ENCODE data around the gene DCLRE1C. TPM values are rescaled to one million over a fixed set of nuclear protein-coding genes. Genes with fewer than 3 reads are reported as not detected.

Gene DCLRE1C
- total and polyA plus RNA-seq, 9 of the 15 experiments (the other 6 are each of a cell fraction or from before 2014, with no cell fraction given): 8.8 to 22.2 (median 13.9) TPM

- no peak for TF ChIP-seq SFPQ (IDR thresholded peaks at IDR 0.05; ENCODE audit: low read depth, low read length)
- TF ChIP-seq GABPB2 (CRISPR knock-in tag; conservative IDR thresholded peaks at IDR 0.05): no peak
- TF ChIP-seq ELF4 (CRISPR knock-in tag; IDR thresholded peaks at IDR 0.05): no peak
- no peak for TF ChIP-seq ZNF407 (IDR thresholded peaks at IDR 0.05; ENCODE audit: low read depth)
- TF ChIP-seq E2F8 (IDR thresholded peaks at IDR 0.05; ENCODE audit: low read depth, partially characterized antibody): peak; percentile 26
- no peak for TF ChIP-seq NFXL1 (CRISPR knock-in tag; IDR thresholded peaks at IDR 0.05)
- TF ChIP-seq BCOR (IDR thresholded peaks at IDR 0.05): 0 out of 2 replicates have a peak, but pooled peaks have one; percentile 48
- TF ChIP-seq FOSL1 (tag; conservative IDR thresholded peaks at IDR 0.05): no peak; the same call in 1 of the 2 replicates
- 0 out of 2 replicates have a peak, but pooled peaks have one; percentile 7 for TF ChIP-seq ZBTB33 (CRISPR knock-in tag; IDR thresholded peaks at IDR 0.05)
Observed at GRCh38 chr10:14878266-14879123, 75.4 kb downstream of the DCLRE1C start, which contains the start of gene SUV39H2 (continued).
